ENCODE measurements around the gene ZNF581. TPM values are rescaled to one million over a fixed set of nuclear protein-coding genes. Genes with fewer than 3 reads are reported as not detected.

The ZNF581 gene
- total RNA-seq, 2 donors from 2014 or later: 6.7 to 23.8 TPM

DNA sequence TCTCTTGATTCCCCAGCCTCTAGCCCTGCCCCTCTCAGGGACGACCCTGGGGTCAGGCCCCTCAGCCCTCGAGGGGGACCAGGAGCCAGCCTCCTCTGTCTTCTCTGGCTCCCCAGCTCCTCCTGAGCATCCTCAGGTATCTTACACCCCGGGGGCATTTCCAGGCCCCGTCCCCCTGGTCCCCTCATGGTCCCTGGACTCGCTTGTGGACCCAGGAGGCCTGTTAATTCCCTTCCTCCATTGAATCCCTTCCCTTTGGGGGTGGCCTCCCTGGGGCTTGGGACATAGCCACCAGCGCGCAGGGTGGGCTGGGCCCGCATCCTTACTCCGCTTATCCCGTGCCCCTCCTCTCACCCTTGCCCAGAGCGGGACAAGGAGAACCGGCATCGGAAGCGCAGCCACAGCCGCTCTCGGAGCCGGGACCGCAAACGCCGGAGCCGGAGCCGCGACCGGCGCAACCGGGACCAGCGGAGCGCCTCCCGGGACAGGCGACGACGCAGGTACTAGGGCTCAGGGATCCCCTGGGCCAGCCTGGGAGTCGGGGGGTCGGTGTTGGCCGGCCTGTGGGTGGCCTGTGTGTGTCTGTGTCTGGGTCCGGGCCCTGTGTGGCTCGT lies 15.5 kb downstream of the ZNF581 start:
- TF ChIP-seq, protein P1, sequence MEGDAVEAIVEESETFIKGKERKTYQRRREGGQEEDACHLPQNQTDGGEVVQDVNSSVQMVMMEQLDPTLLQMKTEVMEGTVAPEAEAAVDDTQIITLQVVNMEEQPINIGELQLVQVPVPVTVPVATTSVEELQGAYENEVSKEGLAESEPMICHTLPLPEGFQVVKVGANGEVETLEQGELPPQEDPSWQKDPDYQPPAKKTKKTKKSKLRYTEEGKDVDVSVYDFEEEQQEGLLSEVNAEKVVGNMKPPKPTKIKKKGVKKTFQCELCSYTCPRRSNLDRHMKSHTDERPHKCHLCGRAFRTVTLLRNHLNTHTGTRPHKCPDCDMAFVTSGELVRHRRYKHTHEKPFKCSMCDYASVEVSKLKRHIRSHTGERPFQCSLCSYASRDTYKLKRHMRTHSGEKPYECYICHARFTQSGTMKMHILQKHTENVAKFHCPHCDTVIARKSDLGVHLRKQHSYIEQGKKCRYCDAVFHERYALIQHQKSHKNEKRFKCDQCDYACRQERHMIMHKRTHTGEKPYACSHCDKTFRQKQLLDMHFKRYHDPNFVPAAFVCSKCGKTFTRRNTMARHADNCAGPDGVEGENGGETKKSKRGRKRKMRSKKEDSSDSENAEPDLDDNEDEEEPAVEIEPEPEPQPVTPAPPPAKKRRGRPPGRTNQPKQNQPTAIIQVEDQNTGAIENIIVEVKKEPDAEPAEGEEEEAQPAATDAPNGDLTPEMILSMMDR (IDR thresholded peaks at IDR 0.05): no peak
- H3K4me1 ChIP-seq (ENCODE audit: control insufficient read depth in 1 of 2, low read depth in 2 of 2): peaks cover 34 to 38% of the 10 kb centered on the region in 2 donors
- ATAC-seq (ENCODE audit: insufficient number of reproducible peaks, low FRiP score, low read depth): no peak
- peaks cover 48% of the 10 kb centered on the region for H3K36me3 ChIP-seq
- no peak overlapping the region for H3K27ac ChIP-seq
- H3K9me3 ChIP-seq: no peaks in the 10 kb centered on the region
- no peak for DNase-seq (ENCODE audit: low spot score)
- H3K4me3 ChIP-seq: no peak overlapping the region
- no peaks in the 10 kb centered on the region for H3K27me3 ChIP-seq (replicated peaks; ENCODE audit: insufficient read depth)

DNA sequence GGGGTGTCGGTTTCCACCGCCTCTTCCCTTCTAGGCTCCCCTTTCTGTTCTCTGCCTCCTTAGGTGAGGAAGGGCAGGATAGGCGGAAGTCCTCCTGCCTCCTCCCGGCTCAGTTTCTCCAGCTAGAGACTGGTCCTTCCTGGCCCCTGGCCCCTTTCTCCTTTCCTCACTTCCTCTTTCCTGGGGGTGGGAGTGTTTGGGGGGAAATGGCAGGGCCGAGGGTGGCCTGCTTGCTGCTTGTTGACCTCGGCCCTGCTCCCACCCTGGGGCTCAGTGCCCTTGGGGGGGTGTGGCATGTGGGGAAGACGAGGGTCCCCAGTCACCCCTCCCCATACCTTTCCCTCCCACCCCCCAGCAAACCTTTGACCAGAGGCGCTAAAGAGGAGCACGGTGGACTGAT lies 16.4 kb downstream of the ZNF581 start:
- Histone ChIP-seq H3K4me1 (ENCODE audit: control insufficient read depth in 1 of 2, low read depth in 2 of 2) (peaks cover 34 to 38% of the 10 kb centered on the region in 2 donors), H3K36me3 (peaks cover 57% of the 10 kb centered on the region), H3K27me3 (replicated peaks; ENCODE audit: insufficient read depth) (no peaks in the 10 kb centered on the region), H3K4me3 (no peak overlapping the region), H3K27ac (no peak overlapping the region), H3K9me3 (no peaks in the 10 kb centered on the region)
- TF ChIP-seq, protein P1 (IDR thresholded peaks at IDR 0.05): no peak
- DNase-seq (ENCODE audit: low spot score) (no peak), ATAC-seq (ENCODE audit: insufficient number of reproducible peaks, low FRiP score, low read depth) (no peak)

DNA sequence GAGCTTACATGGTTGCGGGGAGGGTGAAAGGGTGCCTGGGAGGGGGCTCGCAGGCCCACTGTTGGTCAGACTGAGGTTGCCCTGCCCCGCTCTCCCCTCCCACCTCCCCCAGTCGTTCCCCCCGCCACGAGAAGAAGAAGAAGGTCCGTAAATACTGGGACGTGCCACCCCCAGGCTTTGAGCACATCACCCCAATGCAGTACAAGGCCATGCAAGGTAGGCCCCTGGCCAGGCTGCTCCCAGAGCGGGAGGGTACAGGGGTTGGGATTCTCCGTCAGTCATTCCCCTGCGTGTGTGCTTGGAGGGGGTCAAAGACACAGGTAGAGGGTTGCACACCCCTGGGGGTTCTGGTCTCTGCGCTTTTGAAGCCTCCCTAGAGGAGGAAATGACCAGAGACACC lies 17.0 kb downstream of the ZNF581 start:
- H3K4me1 ChIP-seq (ENCODE audit: control insufficient read depth in 1 of 2, low read depth in 2 of 2): peaks cover 34 to 38% of the 10 kb centered on the region in 2 donors
- TF ChIP-seq, protein P1 (IDR thresholded peaks at IDR 0.05): no peak

DNA sequence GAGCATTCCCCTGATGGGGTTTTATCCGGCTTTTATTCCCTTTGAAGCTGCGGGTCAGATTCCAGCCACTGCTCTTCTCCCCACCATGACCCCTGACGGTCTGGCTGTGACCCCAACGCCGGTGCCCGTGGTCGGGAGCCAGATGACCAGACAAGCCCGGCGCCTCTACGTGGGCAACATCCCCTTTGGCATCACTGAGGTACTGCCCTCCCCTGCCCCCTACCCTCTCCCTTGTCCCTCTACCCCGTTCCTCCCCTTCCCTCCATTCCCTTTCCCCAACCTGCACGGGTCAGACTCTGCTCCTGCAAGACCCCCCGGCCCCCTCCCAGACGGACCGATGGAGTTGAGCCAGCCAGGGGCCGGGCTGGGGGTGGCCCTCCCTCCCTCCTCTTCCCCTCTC lies 17.5 kb downstream of the ZNF581 start:
- no peak for DNase-seq (ENCODE audit: low spot score)

More for the DNA sequence above, 17.0 kb downstream of the ZNF581 start:
- DNase-seq (ENCODE audit: low spot score) (no peak), ATAC-seq (ENCODE audit: insufficient number of reproducible peaks, low FRiP score, low read depth) (no peak)
- H3K4me3 ChIP-seq: no peak overlapping the region
- no peaks in the 10 kb centered on the region for H3K27me3 ChIP-seq (replicated peaks; ENCODE audit: insufficient read depth)
- no peak overlapping the region for H3K27ac ChIP-seq
- peaks cover 60% of the 10 kb centered on the region for H3K36me3 ChIP-seq
- no peaks in the 10 kb centered on the region for H3K9me3 ChIP-seq

DNA sequence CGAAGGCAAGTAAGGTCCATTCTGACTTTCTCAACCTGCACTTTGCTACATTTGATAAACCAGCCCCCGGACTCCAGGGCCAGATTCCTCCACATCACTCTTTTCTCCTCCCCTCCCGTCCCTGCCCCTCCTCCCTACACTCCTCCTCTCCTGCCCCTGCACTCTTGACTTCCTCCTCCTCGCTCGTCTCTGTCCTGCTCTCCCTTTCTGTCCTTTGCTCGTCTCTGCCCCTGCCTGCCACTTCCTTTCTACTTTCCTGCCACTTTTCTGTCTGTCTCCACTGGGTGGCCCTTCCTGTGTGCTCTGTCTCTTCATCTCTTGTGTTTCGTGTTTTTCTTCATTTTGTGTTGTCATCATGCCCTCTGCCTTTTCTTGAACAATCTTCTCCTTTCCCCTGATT lies 18.4 kb downstream of the ZNF581 start:
- Histone ChIP-seq H3K27ac (no peak overlapping the region), H3K36me3 (peaks cover 71% of the 10 kb centered on the region), H3K9me3 (no peaks in the 10 kb centered on the region), H3K4me3 (no peak overlapping the region), H3K27me3 (replicated peaks; ENCODE audit: insufficient read depth) (no peaks in the 10 kb centered on the region), H3K4me1 (ENCODE audit: control insufficient read depth in 1 of 2, low read depth in 2 of 2) (peaks cover 24 to 26% of the 10 kb centered on the region in 2 donors)
- DNase-seq (ENCODE audit: low spot score) (no peak), ATAC-seq (ENCODE audit: insufficient number of reproducible peaks, low FRiP score, low read depth) (no peak)
- TF ChIP-seq, protein P1 (IDR thresholded peaks at IDR 0.05): no peak

More for the DNA sequence above, 17.5 kb downstream of the ZNF581 start:
- no peak overlapping the region for H3K4me3 ChIP-seq
- H3K27me3 ChIP-seq (replicated peaks; ENCODE audit: insufficient read depth): no peaks in the 10 kb centered on the region
- H3K36me3 ChIP-seq: peaks cover 63% of the 10 kb centered on the region
- no peaks in the 10 kb centered on the region for H3K9me3 ChIP-seq
- peaks cover 32 to 34% of the 10 kb centered on the region in 2 donors for H3K4me1 ChIP-seq (ENCODE audit: control insufficient read depth in 1 of 2, low read depth in 2 of 2)
- H3K27ac ChIP-seq: no peak overlapping the region
- TF ChIP-seq, protein P1 (IDR thresholded peaks at IDR 0.05): no peak
- no peak for ATAC-seq (ENCODE audit: insufficient number of reproducible peaks, low FRiP score, low read depth)

All from thoracic aorta (tissue), 2 donors.